Suprapubic skin (tissue), 4 donors: Measurements from ENCODE around the gene STK24. TPM values are rescaled to one million over a fixed set of nuclear protein-coding genes. Genes with fewer than 3 reads are reported as not detected.
A peak's percentile ranks its signal among the peaks of the same experiment; 100 is the strongest.

Experiments
- DNase-seq, 2 donors: peaks; one replicate each; pipeline ENCODE4 v3.0.0-alpha.2; 2019; ENCODE audit warnings: low spot score in 2 of 2
- H3K27ac ChIP-seq: fragments of 200-600 bp; sonication (generic); one replicate; pipeline ENCODE4 v1.5.1; 2019
- H3K27me3 ChIP-seq: fragments of 200-600 bp; sonication (generic); one replicate; pipeline ENCODE4 v1.5.1; 2019
- H3K36me3 ChIP-seq: fragments of 200-600 bp; sonication (generic); one replicate; pipeline ENCODE4 v1.5.1; 2019
- H3K4me1 ChIP-seq: fragments of 200-600 bp; sonication (generic); one replicate; pipeline ENCODE4 v1.5.1; 2019
- H3K4me3 ChIP-seq: fragments of 200-600 bp; sonication (generic); one replicate; pipeline ENCODE4 v1.5.1; 2019; ENCODE audit warnings: mild to moderate bottlenecking
- H3K9me3 ChIP-seq: fragments of 200-600 bp; sonication (generic); one replicate; pipeline ENCODE4 v1.5.1; 2019
- EP300 ChIP-seq: sonication (generic); formaldehyde crosslinking; IDR thresholded peaks from one replicate; pipeline ENCODE4 v1.6.1; 2017; ENCODE audit warnings: antibody characterized with exemption
- POLR2A ChIP-seq, 2 donors: fragments of 450-650 bp; IDR thresholded peaks; one replicate each; pipeline ENCODE4 v1.6.1; 2017; ENCODE audit warnings: antibody characterized with exemption in 2 of 2, mild to moderate bottlenecking in 2 of 2, moderate library complexity in 2 of 2
- POLR2AphosphoS5 ChIP-seq, 3 donors: sonication (generic); formaldehyde crosslinking; IDR thresholded peaks; one replicate each; pipeline ENCODE4 v1.6.1; 2017; ENCODE audit warnings: antibody characterized with exemption in 3 of 3
- WGBS: methylation state at CpG from one replicate; pipeline ENCODE4 v1.1.5; 2018; 5-methylcytosine and 5-hydroxymethylcytosine counted together
- total RNA-seq, 4 donors: library from RNA; depleted of rRNA; stranded (reverse); fragments of >200 nt; gene quantifications; one replicate each; pipeline ENCODE4 v1.1.0, GENCODE V29; 2016
- TF ChIP-seq, protein P1 (sequence below), 2 donors: fragments of 200-600 bp in 1 of 2; fragments of 450-650 bp in 1 of 2; sonication (generic) in 1 of 2; IDR thresholded peaks; one replicate each; pipeline ENCODE4 v1.5.1; 2016 to 2019; ENCODE audit warnings: antibody characterized with exemption in 2 of 2, mild to moderate bottlenecking in 1 of 2, moderate library complexity in 1 of 2

STK24 gene
- total RNA-seq, 4 donors from 2014 or later = 132 to 200 (median 176) TPM

DNA sequence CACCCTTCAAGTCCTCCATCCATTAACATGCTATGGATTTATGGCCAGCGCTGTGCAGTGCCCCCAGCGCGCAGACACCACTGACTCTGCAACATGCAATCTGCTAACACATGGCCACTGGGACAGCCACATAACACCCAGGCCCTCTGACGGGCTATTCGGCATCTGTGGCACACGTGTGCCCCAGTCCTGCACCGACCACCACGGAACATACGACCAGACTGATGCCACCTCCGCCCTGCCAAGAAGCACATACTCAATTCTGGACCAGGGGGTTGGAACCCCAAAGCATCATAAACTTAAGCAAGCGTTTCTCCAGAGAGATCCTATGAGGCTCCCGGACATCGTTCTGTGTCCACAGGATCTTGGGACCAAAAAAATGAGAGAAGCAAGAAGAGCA lies 9.8 kb downstream of the STK24 start:
- Histone ChIP-seq H3K4me3 (no peak overlapping the region), H3K27me3 (no peaks in the 10 kb centered on the region), H3K4me1 (peaks cover 91% of the 10 kb centered on the region), H3K36me3 (no peaks in the 10 kb centered on the region), H3K9me3 (no peaks in the 10 kb centered on the region), H3K27ac (no peak overlapping the region)
- TF ChIP-seq POLR2A (IDR thresholded peaks at IDR 0.05) (no peak), POLR2AphosphoS5 (IDR thresholded peaks at IDR 0.05) (no peak), EP300 (no peak)
- TF ChIP-seq, protein P1, sequence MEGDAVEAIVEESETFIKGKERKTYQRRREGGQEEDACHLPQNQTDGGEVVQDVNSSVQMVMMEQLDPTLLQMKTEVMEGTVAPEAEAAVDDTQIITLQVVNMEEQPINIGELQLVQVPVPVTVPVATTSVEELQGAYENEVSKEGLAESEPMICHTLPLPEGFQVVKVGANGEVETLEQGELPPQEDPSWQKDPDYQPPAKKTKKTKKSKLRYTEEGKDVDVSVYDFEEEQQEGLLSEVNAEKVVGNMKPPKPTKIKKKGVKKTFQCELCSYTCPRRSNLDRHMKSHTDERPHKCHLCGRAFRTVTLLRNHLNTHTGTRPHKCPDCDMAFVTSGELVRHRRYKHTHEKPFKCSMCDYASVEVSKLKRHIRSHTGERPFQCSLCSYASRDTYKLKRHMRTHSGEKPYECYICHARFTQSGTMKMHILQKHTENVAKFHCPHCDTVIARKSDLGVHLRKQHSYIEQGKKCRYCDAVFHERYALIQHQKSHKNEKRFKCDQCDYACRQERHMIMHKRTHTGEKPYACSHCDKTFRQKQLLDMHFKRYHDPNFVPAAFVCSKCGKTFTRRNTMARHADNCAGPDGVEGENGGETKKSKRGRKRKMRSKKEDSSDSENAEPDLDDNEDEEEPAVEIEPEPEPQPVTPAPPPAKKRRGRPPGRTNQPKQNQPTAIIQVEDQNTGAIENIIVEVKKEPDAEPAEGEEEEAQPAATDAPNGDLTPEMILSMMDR (IDR thresholded peaks at IDR 0.05) = no peak
- DNase-seq = no peak
- WGBS = 79% methylated on average over 11 of the region's 13 CpGs

DNA sequence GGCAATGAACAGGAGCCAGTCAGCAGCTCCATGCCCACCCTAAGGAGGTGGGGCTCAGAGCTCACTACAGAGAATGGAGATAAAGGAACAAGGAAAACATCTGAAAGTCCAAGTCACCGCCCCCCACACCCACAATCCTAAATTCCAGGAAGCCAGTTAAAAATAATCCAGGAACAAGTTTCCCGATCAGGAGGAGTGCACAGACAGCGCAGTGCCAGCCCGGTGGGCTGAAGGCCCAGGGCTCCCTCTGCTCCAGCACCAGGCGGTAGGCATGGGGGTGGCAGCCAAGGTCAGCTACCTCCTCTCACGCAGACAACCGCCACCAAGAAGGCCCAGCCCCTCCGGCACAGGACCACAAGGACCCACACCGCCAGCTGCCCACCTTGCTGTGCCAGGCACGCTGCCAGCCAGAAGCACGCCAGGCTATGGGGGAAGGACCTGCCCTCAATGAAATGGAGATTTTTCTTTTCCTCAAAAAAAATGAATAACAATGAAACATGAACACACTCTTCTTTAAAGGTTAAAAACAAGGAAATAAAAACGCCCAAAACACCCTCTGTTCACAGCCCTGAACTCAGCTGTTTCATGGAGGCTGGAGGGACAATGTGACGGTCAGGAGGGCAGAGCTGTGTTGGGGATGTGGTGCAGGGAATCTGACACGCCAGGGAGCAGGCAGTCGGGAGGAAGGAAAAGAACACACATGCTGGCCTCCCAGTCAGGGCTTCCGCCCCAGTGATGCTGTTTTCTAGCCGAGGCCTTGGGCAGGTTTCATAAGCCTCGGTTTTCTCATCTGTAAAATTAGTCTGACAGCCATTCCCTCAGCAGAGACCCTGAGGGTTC lies 11.0 kb downstream of the STK24 start:
- peak overlapping the region; percentile 78 for H3K27ac ChIP-seq
- H3K27me3 ChIP-seq = no peaks in the 10 kb centered on the region
- no peaks in the 10 kb centered on the region for H3K36me3 ChIP-seq
- TF ChIP-seq EP300 (no peak), POLR2A (IDR thresholded peaks at IDR 0.05) (no peak), POLR2AphosphoS5 (IDR thresholded peaks at IDR 0.05) (no peak)
- TF ChIP-seq, protein P1 (IDR thresholded peaks at IDR 0.05) = no peak
- H3K4me3 ChIP-seq = peak overlapping the region; percentile 22
- no peaks in the 10 kb centered on the region for H3K9me3 ChIP-seq
- no peak for DNase-seq
- WGBS = 36% methylated on average over 17 of the region's 18 CpGs
- peaks cover 87% of the 10 kb centered on the region for H3K4me1 ChIP-seq

DNA sequence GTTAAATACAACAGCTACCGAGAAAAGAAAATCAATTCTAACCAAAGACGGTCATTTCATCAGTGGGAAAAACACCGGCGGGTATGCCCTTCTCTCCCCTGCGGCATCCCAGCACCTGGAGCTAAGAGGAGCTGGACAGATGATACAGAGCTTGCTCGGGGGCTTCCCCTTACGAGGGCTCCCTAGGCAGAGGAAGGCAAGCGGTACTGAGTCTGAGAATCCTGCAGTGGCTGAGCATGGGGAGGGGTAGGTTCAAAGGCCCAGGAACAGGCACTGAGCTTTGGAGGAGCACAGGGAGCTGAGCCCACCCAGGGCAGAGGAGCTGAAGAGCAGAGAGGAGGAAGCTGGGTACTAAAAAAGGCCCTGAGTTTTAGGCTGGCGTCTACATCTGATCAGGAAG lies 12.7 kb downstream of the STK24 start:
- Histone ChIP-seq H3K27me3 (no peaks in the 10 kb centered on the region), H3K36me3 (no peaks in the 10 kb centered on the region), H3K4me1 (peaks cover 86% of the 10 kb centered on the region), H3K27ac (no peak overlapping the region), H3K9me3 (no peaks in the 10 kb centered on the region), H3K4me3 (no peak overlapping the region)
- DNase-seq = no peak
- WGBS = 84% methylated on average over 9 of the region's 9 CpGs
- TF ChIP-seq EP300 (no peak), POLR2A (IDR thresholded peaks at IDR 0.05) (no peak), POLR2AphosphoS5 (IDR thresholded peaks at IDR 0.05) (no peak)
- TF ChIP-seq, protein P1 (IDR thresholded peaks at IDR 0.05) = no peak

DNA sequence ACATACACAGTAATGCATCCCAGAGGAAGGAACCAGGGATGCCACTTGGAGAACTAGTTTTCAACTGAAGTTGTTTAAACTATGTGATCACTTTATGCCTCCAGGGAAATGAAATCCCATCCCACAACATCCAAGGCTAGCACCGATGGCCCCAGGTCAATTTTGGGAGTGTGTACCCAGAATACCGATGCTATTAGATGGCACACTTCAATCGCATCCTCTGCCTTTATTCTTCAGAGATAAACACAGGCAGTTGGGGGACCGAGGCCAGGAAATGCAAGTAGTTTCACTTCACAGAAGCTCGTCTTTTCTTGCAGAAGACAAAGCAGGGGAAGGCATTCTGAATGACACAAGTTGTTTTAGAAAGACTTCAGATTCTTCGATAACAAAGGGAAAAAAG lies 13.8 kb downstream of the STK24 start:
- TF ChIP-seq, protein P1 (IDR thresholded peaks at IDR 0.05) = no peak
- TF ChIP-seq EP300 = no peak
- no peak for TF ChIP-seq POLR2AphosphoS5 (IDR thresholded peaks at IDR 0.05)
- no peak for TF ChIP-seq POLR2A (IDR thresholded peaks at IDR 0.05)
- Histone ChIP-seq H3K9me3 (no peaks in the 10 kb centered on the region), H3K4me1 (peaks cover 85% of the 10 kb centered on the region), H3K27ac (no peak overlapping the region), H3K4me3 (peak overlapping the region; percentile 16), H3K27me3 (no peaks in the 10 kb centered on the region), H3K36me3 (no peaks in the 10 kb centered on the region)
- DNase-seq = no peak
- WGBS = 27% methylated on average over 6 of the region's 6 CpGs

DNA sequence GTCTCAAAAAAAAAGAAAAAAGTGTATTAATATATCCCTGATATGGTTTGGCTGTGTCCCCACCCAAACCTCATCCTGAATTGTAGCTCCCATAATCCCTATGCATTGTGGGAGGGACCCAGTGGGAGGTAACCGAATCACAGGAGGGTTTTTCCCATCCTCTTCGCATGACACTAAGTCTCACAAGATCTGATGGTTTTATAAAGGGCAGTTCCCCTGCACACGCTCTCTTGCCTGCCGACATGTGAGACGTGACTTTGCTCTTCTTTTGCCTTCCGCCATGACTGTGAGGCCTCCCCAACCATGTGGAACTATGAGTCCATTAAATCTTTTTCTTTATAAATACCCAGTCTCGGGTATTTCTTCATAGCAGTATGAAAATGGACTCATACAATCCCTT lies 17.7 kb downstream of the STK24 start:
- H3K36me3 ChIP-seq = no peaks in the 10 kb centered on the region
- DNase-seq = no peak
- H3K4me1 ChIP-seq = peaks cover 70% of the 10 kb centered on the region
- no peaks in the 10 kb centered on the region for H3K9me3 ChIP-seq
- H3K4me3 ChIP-seq = no peak overlapping the region
- TF ChIP-seq, protein P1 (IDR thresholded peaks at IDR 0.05) = no peak
- H3K27me3 ChIP-seq = no peaks in the 10 kb centered on the region
- no peak overlapping the region for H3K27ac ChIP-seq
- 97% methylated on average over 7 of the region's 7 CpGs for WGBS
